HEK293 (cell line): ENCODE results near the gene SUDS3.

ENCODE experiments used
- BCL11A ChIP-seq: fragments of 450-650 bp; formaldehyde crosslinking; IDR thresholded peaks from 2 replicates; pipeline ENCODE4 v1.5.1; 2016; ENCODE audit warnings: low read depth, missing biosample characterization, missing genetic modification characterization
- ELK4 ChIP-seq: IDR thresholded peaks from 2 replicates; pipeline ENCODE4 v1.6.1; 2011; ENCODE audit warnings: mild to moderate bottlenecking, low read depth, low read length, borderline replicate concordance
- FEZF1 ChIP-seq: fragments of 450-650 bp; formaldehyde crosslinking; IDR thresholded peaks from 2 replicates; pipeline ENCODE4 v1.5.1; 2016; ENCODE audit warnings: missing biosample characterization, missing genetic modification characterization
- HOXC10 ChIP-seq: sonication (generic); formaldehyde crosslinking; IDR thresholded peaks from 2 replicates; pipeline ENCODE4 v1.8.1; 2023; ENCODE audit warnings: mild to moderate bottlenecking, missing genetic modification reagents
- HOXD13 ChIP-seq: sonication (generic); formaldehyde crosslinking; IDR thresholded peaks from 2 replicates; pipeline ENCODE4 v1.8.0; 2022; ENCODE audit warnings: missing genetic modification reagents, borderline replicate concordance
- KLF10 ChIP-seq: fragments of 450-650 bp; IDR thresholded peaks from 2 replicates; pipeline ENCODE4 v1.5.1; 2018; ENCODE audit warnings: missing biosample characterization, mild to moderate bottlenecking, missing genetic modification characterization
- PRDM6 ChIP-seq: fragments of 450-650 bp; formaldehyde crosslinking; IDR thresholded peaks from 2 replicates; pipeline ENCODE4 v1.5.1; 2017; ENCODE audit warnings: missing biosample characterization, missing genetic modification characterization
- SP3 ChIP-seq: fragments of 450-650 bp; formaldehyde crosslinking; IDR thresholded peaks from 2 replicates; pipeline ENCODE4 v1.5.1; 2016; ENCODE audit warnings: missing biosample characterization, missing genetic modification characterization
- WT1 ChIP-seq: fragments of 450-650 bp; formaldehyde crosslinking; IDR thresholded peaks from 2 replicates; pipeline ENCODE4 v1.5.1; 2016; ENCODE audit warnings: missing biosample characterization, missing genetic modification characterization
- ZBTB44 ChIP-seq: fragments of 450-650 bp; IDR thresholded peaks from 2 replicates; pipeline ENCODE4 v1.5.1; 2018; ENCODE audit warnings: missing biosample characterization, mild to moderate bottlenecking, missing genetic modification characterization
- ZBTB8A ChIP-seq: fragments of 450-650 bp; formaldehyde crosslinking; IDR thresholded peaks from 2 replicates; pipeline ENCODE4 v1.5.1; 2016; ENCODE audit warnings: missing biosample characterization, missing genetic modification characterization
- ZEB2 ChIP-seq: fragments of 450-650 bp; formaldehyde crosslinking; IDR thresholded peaks from 2 replicates; pipeline ENCODE4 v1.5.1; 2016; ENCODE audit warnings: missing biosample characterization, missing genetic modification characterization
- ZNF132 ChIP-seq: fragments of 450-650 bp; formaldehyde crosslinking; IDR thresholded peaks from 2 replicates; pipeline ENCODE4 v1.5.1; 2017; ENCODE audit warnings: missing biosample characterization, missing genetic modification characterization, borderline replicate concordance
- ZNF16 ChIP-seq: fragments of 450-650 bp; formaldehyde crosslinking; IDR thresholded peaks from 2 replicates; pipeline ENCODE4 v1.5.1; 2016; ENCODE audit warnings: low read depth, missing biosample characterization, missing genetic modification characterization
- ZNF175 ChIP-seq: fragments of 450-650 bp; formaldehyde crosslinking; IDR thresholded peaks from 2 replicates; pipeline ENCODE4 v1.5.1; 2016; ENCODE audit warnings: missing biosample characterization, missing genetic modification characterization
- ZNF221 ChIP-seq: fragments of 450-650 bp; formaldehyde crosslinking; IDR thresholded peaks from 2 replicates; pipeline ENCODE4 v1.5.1; 2017; ENCODE audit warnings: missing biosample characterization, missing genetic modification characterization, borderline replicate concordance
- ZNF239 ChIP-seq: fragments of 450-650 bp; formaldehyde crosslinking; IDR thresholded peaks from 2 replicates; pipeline ENCODE4 v1.5.1; 2016; ENCODE audit warnings: missing biosample characterization, missing genetic modification characterization
- ZNF362 ChIP-seq: fragments of 450-650 bp; formaldehyde crosslinking; IDR thresholded peaks from 2 replicates; pipeline ENCODE4 v1.5.1; 2016; ENCODE audit warnings: missing biosample characterization, missing genetic modification characterization
- ZNF404 ChIP-seq: fragments of 450-650 bp; formaldehyde crosslinking; IDR thresholded peaks from 2 replicates; pipeline ENCODE4 v1.5.1; 2017; ENCODE audit warnings: missing biosample characterization, missing genetic modification characterization
- ZNF426 ChIP-seq: fragments of 450-650 bp; formaldehyde crosslinking; IDR thresholded peaks from 2 replicates; pipeline ENCODE4 v1.5.1; 2017; ENCODE audit warnings: missing biosample characterization, missing genetic modification characterization, mild to moderate bottlenecking, inconsistent platforms, moderate library complexity
- ZNF433 ChIP-seq: fragments of 450-650 bp; formaldehyde crosslinking; IDR thresholded peaks from 2 replicates; pipeline ENCODE4 v1.5.1; 2016; ENCODE audit warnings: missing biosample characterization, missing genetic modification characterization, low read depth
- ZNF449 ChIP-seq: fragments of 450-650 bp; formaldehyde crosslinking; IDR thresholded peaks from 2 replicates; pipeline ENCODE4 v1.5.1; 2017; ENCODE audit warnings: missing biosample characterization, mild to moderate bottlenecking, missing genetic modification characterization, moderate library complexity
- ZNF514 ChIP-seq: fragments of 450-650 bp; formaldehyde crosslinking; IDR thresholded peaks from 2 replicates; pipeline ENCODE4 v1.5.1; 2016; ENCODE audit warnings: missing biosample characterization, missing genetic modification characterization
- ZNF548 ChIP-seq: fragments of 450-650 bp; formaldehyde crosslinking; IDR thresholded peaks from 2 replicates; pipeline ENCODE4 v1.5.1; 2016; ENCODE audit warnings: missing biosample characterization, missing genetic modification characterization
- ZNF555 ChIP-seq: fragments of 450-650 bp; formaldehyde crosslinking; conservative IDR thresholded peaks from 2 replicates; pipeline ENCODE4 v1.5.1; 2017; ENCODE audit warnings: missing biosample characterization, mild to moderate bottlenecking, missing genetic modification characterization, inconsistent platforms
- ZNF561 ChIP-seq: fragments of 450-650 bp; IDR thresholded peaks from 2 replicates; pipeline ENCODE4 v1.5.1; 2018; ENCODE audit warnings: missing biosample characterization, missing genetic modification characterization, borderline replicate concordance
- ZNF580 ChIP-seq: fragments of 450-650 bp; formaldehyde crosslinking; IDR thresholded peaks from 2 replicates; pipeline ENCODE4 v1.5.1; 2016; ENCODE audit warnings: missing biosample characterization, missing genetic modification characterization
- ZNF623 ChIP-seq: fragments of 450-650 bp; formaldehyde crosslinking; IDR thresholded peaks from 2 replicates; pipeline ENCODE4 v1.5.1; 2016; ENCODE audit warnings: missing biosample characterization, missing genetic modification characterization
- ZNF677 ChIP-seq: fragments of 450-650 bp; IDR thresholded peaks from 2 replicates; pipeline ENCODE4 v1.5.0; 2018; ENCODE audit warnings: missing biosample characterization, mild to moderate bottlenecking, missing genetic modification characterization, moderate library complexity
- ZNF747 ChIP-seq: fragments of 450-650 bp; formaldehyde crosslinking; IDR thresholded peaks from 2 replicates; pipeline ENCODE4 v1.5.1; 2016; ENCODE audit warnings: missing biosample characterization, missing genetic modification characterization
- ZNF768 ChIP-seq: fragments of 450-650 bp; formaldehyde crosslinking; IDR thresholded peaks from 2 replicates; pipeline ENCODE4 v1.5.1; 2018; ENCODE audit warnings: missing biosample characterization, mild to moderate bottlenecking, missing genetic modification characterization
- ZNF791 ChIP-seq: fragments of 450-650 bp; formaldehyde crosslinking; IDR thresholded peaks from 2 replicates; pipeline ENCODE4 v1.5.1; 2016; ENCODE audit warnings: missing biosample characterization, missing genetic modification characterization
- ZNF837 ChIP-seq: fragments of 450-650 bp; formaldehyde crosslinking; IDR thresholded peaks from 2 replicates; pipeline ENCODE4 v1.5.1; 2016; ENCODE audit warnings: missing biosample characterization, missing genetic modification characterization

SUDS3 gene

GRCh38 chr12:118376089-118377020 lies at the start of gene SUDS3 (continued):
- TF ChIP-seq ZBTB44 (no peak; the same call in 1 of the 2 replicates), ZNF747 (no peak), SP3 (tag by site-specific recombination) (peak; percentile 91), KLF10 (tag by site-specific recombination) (peak; percentile 76), PRDM6 (tag by site-specific recombination) (no peak), HOXD13 (CRISPR knock-in tag) (no peak), ZNF175 (no peak), ZNF561 (tag by site-specific recombination) (0 out of 2 replicates have a peak, but pooled peaks have one; percentile 57), ZNF837 (tag by site-specific recombination) (no peak), ZNF404 (tag by site-specific recombination) (no peak), ZNF426 (no peak), ZNF221 (tag by site-specific recombination) (no peak), ZNF548 (tag by site-specific recombination) (no peak), ZNF514 (tag by site-specific recombination) (no peak), ZNF362 (tag by site-specific recombination) (no peak), ZNF433 (tag by site-specific recombination) (no peak), ZNF768 (tag by site-specific recombination) (no peak), ZEB2 (tag by site-specific recombination) (peak; percentile 95), ZNF555 (tag by site-specific recombination) (no peak), ZNF16 (no peak), ZNF623 (tag by site-specific recombination) (peak; percentile 31), FEZF1 (tag by site-specific recombination) (no peak), ZNF677 (tag by site-specific recombination) (0 out of 2 replicates have a peak, but pooled peaks have one; percentile 46), ZNF239 (peak; percentile 64; the same call in 1 of the 2 replicates), ZNF132 (no peak), ZBTB8A (tag by site-specific recombination) (peak; percentile 65), BCL11A (tag by site-specific recombination) (no peak), HOXC10 (CRISPR knock-in tag) (no peak), ZNF449 (no peak; the same call in 1 of the 2 replicates), WT1 (tag by site-specific recombination) (no peak), ZNF791 (tag by site-specific recombination) (no peak), ELK4 (no peak; the same call in 1 of the 2 replicates), ZNF580 (peak; percentile 83)
